ENCODE data around the gene GNLY.

GNLY gene
- 23.7 to 407 (median 30.1) reads per million in 3 donors for total RNA-seq

DNA sequence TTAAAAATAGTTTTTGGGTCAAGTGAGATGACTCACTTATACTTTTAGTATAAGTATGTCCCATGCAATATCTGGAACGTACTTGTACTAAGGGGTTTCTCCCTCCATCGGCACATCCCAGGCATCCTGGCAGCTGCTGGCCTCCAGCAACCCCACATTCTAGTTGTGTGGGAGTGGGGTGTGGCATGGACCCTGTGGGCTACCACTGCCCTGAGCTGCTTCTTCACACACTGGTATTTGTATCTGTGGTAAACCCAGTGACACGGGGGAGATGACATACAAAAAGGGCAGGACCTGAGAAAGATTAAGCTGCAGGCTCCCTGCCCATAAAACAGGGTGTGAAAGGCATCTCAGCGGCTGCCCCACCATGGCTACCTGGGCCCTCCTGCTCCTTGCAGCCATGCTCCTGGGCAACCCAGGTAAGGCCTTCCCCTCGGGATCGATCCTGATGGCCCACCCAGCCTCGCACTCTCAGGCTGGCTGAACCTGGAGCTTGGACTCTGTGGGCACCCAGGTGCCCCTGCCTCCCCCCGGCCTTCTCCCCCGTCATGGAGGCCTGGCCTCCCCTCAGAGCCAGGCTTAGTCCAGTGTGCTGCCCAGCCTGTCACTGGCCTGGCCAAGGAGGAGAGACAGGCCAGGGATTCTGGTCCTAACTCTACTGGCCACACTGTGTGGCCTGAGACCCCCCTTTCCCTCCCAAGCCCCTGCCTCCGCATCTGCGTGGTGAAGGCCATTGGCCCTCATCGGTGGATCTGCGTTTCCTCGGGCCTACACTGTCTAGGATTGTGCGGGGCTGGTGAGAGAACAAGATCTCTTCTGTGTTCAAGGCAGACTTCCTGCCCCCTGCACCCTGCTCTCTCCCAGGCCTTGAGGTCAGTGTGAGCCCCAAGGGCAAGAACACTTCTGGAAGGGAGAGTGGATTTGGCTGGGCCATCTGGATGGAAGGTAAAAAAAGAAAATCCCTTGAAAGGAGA, at the start of gene GNLY:
Gene GNLY, plus strand, starts transcription at position 307 of the 974 bp plus-strand sequence. Its CDS starts 61 bp downstream, at position 368.
- Histone ChIP-seq H3K9me3 (ENCODE audit: control insufficient read depth, low read length) (no peaks in the 10 kb centered on the region), H3K4me1 (ENCODE audit: control insufficient read depth, insufficient read depth, low read length, poor library complexity, severe bottlenecking) (no peaks in the 10 kb centered on the region), H3K27me3 (replicated peaks; ENCODE audit: control insufficient read depth, insufficient read depth, low read length, poor library complexity, severe bottlenecking) (no peaks in the 10 kb centered on the region), H3K4me3 (ENCODE audit: insufficient read depth, low read depth, low read length, poor library complexity, severe bottlenecking) (no peak within 1 kb of the TSS), H3K27ac (ENCODE audit: insufficient read depth, low read length, poor library complexity, severe bottlenecking) (no peak within 1 kb of the TSS), H3K36me3 (ENCODE audit: control insufficient read depth, insufficient read depth, low read length) (no peaks in the 10 kb centered on the region)
- no peak for DNase-seq

DNA sequence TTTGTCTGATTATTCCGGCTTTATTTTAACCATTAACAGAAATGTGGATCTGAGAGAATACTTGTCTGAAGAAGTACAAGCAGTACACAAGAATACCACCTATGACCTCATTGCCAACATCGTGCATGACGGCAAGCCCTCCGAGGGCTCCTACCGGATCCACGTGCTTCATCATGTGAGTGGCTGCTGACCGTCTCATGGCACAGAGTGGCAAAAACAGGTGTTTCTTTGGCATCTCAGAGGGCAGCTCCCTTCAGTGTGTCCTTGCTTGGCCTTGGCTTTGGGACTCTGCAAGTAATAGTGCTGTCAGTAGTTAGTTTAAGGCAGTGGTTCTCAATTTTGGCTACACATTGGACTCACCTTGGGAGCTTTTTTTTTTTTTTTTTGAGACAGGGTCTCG, 49.2 kb upstream of the GNLY start:
- H3K4me1 ChIP-seq (ENCODE audit: control insufficient read depth, insufficient read depth, low read length, poor library complexity, severe bottlenecking) = no peaks in the 10 kb centered on the region
- H3K36me3 ChIP-seq (ENCODE audit: control insufficient read depth, insufficient read depth, low read length) = peaks cover 89% of the 10 kb centered on the region
- H3K27ac ChIP-seq (ENCODE audit: insufficient read depth, low read length, poor library complexity, severe bottlenecking) = no peak overlapping the region
- H3K27me3 ChIP-seq (replicated peaks; ENCODE audit: control insufficient read depth, insufficient read depth, low read length, poor library complexity, severe bottlenecking) = no peaks in the 10 kb centered on the region
- no peak overlapping the region for H3K4me3 ChIP-seq (ENCODE audit: insufficient read depth, low read depth, low read length, poor library complexity, severe bottlenecking)
- H3K9me3 ChIP-seq (ENCODE audit: control insufficient read depth, low read length) = no peaks in the 10 kb centered on the region
- DNase-seq = no peak

DNA sequence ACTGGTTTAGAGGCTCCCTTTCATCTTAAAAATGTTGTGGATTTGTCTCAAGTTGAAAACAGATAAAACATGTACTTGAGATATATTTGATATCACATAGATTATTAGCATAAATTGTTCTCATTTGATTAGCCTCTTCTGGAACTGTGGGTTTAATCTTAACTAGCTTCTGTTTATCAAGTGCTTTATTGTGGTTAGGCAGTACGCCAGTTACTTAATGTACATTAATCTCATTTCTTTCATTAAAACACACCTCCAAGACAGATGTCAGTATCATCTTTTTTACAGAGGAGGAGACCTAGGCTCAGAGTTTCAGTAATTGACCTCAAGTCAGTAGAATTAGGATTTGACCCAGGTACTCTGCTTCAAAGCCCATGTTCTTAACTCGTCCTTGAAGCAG, 48.0 kb upstream of the GNLY start:
- Histone ChIP-seq H3K27ac (ENCODE audit: insufficient read depth, low read length, poor library complexity, severe bottlenecking) (no peak overlapping the region), H3K36me3 (ENCODE audit: control insufficient read depth, insufficient read depth, low read length) (peaks cover 79% of the 10 kb centered on the region), H3K9me3 (ENCODE audit: control insufficient read depth, low read length) (no peaks in the 10 kb centered on the region), H3K4me3 (ENCODE audit: insufficient read depth, low read depth, low read length, poor library complexity, severe bottlenecking) (no peak overlapping the region), H3K27me3 (replicated peaks; ENCODE audit: control insufficient read depth, insufficient read depth, low read length, poor library complexity, severe bottlenecking) (no peaks in the 10 kb centered on the region), H3K4me1 (ENCODE audit: control insufficient read depth, insufficient read depth, low read length, poor library complexity, severe bottlenecking) (no peaks in the 10 kb centered on the region)
- DNase-seq = no peak

DNA sequence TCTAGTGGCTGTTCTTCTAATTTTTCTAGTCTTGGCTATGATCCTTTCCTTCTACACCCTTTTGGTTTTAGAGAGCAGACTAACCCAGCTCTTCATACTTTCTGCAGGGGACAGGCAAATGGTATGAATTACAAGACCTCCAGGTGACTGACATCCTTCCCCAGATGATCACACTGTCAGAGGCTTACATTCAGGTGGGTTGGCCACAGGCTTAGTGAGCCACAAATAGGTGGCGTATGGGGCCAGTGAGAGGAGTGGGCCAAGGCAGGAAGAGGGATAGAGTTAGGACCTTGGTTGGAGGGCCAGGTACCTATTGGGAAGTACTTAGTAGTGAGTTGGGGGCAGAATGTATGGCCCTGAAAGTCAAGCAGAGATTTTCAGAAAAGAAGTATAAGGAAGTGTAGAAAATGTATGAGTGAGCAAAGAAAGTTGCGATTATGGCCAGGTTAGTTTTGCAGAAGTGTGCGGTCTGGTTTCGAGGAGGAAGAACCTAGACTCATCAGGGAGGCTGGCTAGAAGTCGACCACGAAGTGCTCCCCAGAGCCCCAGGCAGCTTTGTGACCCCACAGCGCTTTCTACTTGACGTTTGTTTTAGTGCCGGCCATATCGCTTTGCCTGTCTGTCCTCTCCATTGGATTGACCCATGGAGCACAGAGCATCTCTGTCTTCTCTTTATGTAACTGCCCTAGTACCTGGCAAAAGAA, 46.2 kb upstream of the GNLY start:
- DNase-seq = no peak
- peaks cover 62% of the 10 kb centered on the region for H3K36me3 ChIP-seq (ENCODE audit: control insufficient read depth, insufficient read depth, low read length)
- H3K27me3 ChIP-seq (replicated peaks; ENCODE audit: control insufficient read depth, insufficient read depth, low read length, poor library complexity, severe bottlenecking) = no peaks in the 10 kb centered on the region
- no peak overlapping the region for H3K4me3 ChIP-seq (ENCODE audit: insufficient read depth, low read depth, low read length, poor library complexity, severe bottlenecking)
- H3K4me1 ChIP-seq (ENCODE audit: control insufficient read depth, insufficient read depth, low read length, poor library complexity, severe bottlenecking) = no peaks in the 10 kb centered on the region
- no peaks in the 10 kb centered on the region for H3K9me3 ChIP-seq (ENCODE audit: control insufficient read depth, low read length)
- H3K27ac ChIP-seq (ENCODE audit: insufficient read depth, low read length, poor library complexity, severe bottlenecking) = no peak overlapping the region

DNA sequence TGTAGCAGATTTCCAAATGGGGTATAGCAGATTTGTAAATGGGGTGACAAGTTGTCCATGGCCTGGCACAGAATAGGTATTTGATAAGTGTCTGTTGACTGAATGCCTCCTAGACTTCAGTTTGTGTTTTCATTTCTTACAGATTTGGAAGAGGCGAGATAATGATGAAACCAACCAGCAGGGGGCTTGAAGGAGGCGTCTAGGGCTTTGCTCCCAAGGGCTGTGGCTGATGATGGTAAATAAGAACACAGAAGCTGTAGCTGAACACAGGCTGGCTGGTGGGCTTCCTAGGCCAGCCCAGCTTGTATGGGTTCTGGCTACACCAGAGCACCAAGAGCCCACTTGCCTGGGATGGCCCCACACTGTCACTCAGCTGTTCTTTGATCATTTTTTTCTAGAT, 45.5 kb upstream of the GNLY start:
- DNase-seq = no peak
- Histone ChIP-seq H3K9me3 (ENCODE audit: control insufficient read depth, low read length) (no peaks in the 10 kb centered on the region), H3K4me1 (ENCODE audit: control insufficient read depth, insufficient read depth, low read length, poor library complexity, severe bottlenecking) (no peaks in the 10 kb centered on the region), H3K36me3 (ENCODE audit: control insufficient read depth, insufficient read depth, low read length) (peaks cover 61% of the 10 kb centered on the region), H3K27ac (ENCODE audit: insufficient read depth, low read length, poor library complexity, severe bottlenecking) (no peak overlapping the region), H3K4me3 (ENCODE audit: insufficient read depth, low read depth, low read length, poor library complexity, severe bottlenecking) (no peak overlapping the region), H3K27me3 (replicated peaks; ENCODE audit: control insufficient read depth, insufficient read depth, low read length, poor library complexity, severe bottlenecking) (no peaks in the 10 kb centered on the region)

DNA sequence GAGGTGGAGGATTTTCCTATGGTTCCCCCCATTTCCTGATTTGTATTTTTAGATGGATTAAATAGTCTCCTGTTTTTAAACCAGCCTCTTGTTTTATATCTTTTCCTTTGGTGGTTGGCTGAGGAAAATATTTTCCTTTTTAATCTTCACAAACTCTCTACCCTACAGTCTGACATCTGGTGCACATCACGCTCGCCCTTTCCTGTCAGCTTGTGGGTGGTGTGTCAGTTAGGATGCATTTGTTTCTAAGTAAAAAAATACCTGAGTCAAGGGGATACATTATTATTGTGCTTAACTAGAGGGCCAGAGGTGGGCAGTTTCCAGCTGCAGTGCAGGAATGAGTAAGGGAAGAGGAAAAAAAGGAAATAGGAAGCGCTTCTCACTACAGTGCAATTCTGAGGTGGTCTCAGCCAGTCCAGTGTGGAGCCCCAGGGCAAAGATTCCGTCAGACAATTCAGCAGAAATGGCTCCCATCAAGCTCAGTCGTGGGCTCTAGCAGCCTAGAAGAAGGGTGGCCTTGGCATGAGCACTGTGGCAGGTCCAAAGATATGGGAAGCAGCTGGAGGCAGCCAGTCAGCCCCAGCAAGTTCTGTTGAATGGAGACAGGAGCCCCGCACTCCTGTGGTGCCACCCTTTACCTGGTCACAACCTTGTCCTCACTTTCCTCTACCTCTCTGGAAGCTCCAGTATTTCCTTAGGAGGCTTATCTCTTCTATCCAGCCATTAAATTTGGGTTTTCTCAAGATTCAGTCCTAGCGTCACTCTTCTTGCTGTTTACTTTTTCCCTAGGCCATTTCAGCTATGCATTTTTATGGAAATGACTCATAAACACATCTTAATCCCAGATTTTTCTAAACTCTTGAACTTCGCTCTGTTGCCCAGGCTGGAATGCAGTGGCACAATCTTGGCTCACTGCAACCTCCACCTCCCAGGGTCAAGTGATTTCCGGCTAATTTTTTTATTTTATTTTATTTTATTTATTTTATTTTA, 44.7 kb upstream of the GNLY start:
- Histone ChIP-seq H3K36me3 (ENCODE audit: control insufficient read depth, insufficient read depth, low read length) (peaks cover 53% of the 10 kb centered on the region), H3K27me3 (replicated peaks; ENCODE audit: control insufficient read depth, insufficient read depth, low read length, poor library complexity, severe bottlenecking) (no peaks in the 10 kb centered on the region), H3K4me1 (ENCODE audit: control insufficient read depth, insufficient read depth, low read length, poor library complexity, severe bottlenecking) (no peaks in the 10 kb centered on the region), H3K27ac (ENCODE audit: insufficient read depth, low read length, poor library complexity, severe bottlenecking) (no peak overlapping the region), H3K9me3 (ENCODE audit: control insufficient read depth, low read length) (no peaks in the 10 kb centered on the region), H3K4me3 (ENCODE audit: insufficient read depth, low read depth, low read length, poor library complexity, severe bottlenecking) (no peak overlapping the region)
- DNase-seq = no peak

DNA sequence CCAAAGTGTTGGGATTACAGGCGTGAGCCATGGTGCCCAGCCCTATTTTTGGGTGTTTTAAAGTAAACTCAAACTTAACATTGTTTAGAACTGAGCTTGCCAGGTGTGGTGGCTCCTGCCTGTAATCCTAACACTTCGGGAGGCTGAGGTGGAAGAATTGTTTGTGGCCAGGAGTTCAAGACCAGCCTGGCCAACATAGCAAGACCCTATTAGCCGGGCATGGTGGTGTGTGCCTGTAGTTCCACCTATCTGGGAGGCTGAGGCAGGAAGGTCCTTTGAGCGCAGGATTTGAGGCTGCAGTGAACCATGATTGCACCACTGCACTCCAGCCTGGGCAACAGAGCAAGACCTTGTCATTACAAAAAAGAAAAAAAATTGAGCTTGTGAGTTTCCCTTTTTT, 43.7 kb upstream of the GNLY start:
- no peaks in the 10 kb centered on the region for H3K4me1 ChIP-seq (ENCODE audit: control insufficient read depth, insufficient read depth, low read length, poor library complexity, severe bottlenecking)
- H3K27ac ChIP-seq (ENCODE audit: insufficient read depth, low read length, poor library complexity, severe bottlenecking) = no peak overlapping the region
- H3K4me3 ChIP-seq (ENCODE audit: insufficient read depth, low read depth, low read length, poor library complexity, severe bottlenecking) = no peak overlapping the region
- DNase-seq = no peak
- no peaks in the 10 kb centered on the region for H3K27me3 ChIP-seq (replicated peaks; ENCODE audit: control insufficient read depth, insufficient read depth, low read length, poor library complexity, severe bottlenecking)
- peaks cover 43% of the 10 kb centered on the region for H3K36me3 ChIP-seq (ENCODE audit: control insufficient read depth, insufficient read depth, low read length)
- H3K9me3 ChIP-seq (ENCODE audit: control insufficient read depth, low read length) = no peaks in the 10 kb centered on the region

DNA sequence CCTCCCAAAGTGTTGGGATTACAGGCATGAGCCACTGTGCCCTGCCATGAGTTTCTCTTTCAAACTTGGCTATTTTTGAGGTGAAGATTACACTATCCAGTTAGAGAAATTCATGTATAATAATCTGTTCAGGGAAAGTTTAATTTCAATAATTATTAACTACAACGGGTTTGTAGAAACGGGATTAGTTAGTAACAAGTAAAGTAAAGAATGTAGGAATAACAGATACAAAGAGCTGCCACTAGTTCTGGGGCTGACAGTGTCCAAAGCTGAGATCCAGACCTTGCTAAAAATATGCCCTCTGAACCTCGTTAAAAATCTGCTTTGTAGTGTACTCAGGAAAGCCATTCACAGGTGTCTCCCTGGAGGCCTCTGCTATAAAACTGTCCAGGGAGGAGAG, 43.1 kb upstream of the GNLY start:
- peaks cover 37% of the 10 kb centered on the region for H3K36me3 ChIP-seq (ENCODE audit: control insufficient read depth, insufficient read depth, low read length)
- DNase-seq = no peak
- no peaks in the 10 kb centered on the region for H3K4me1 ChIP-seq (ENCODE audit: control insufficient read depth, insufficient read depth, low read length, poor library complexity, severe bottlenecking)
- no peaks in the 10 kb centered on the region for H3K9me3 ChIP-seq (ENCODE audit: control insufficient read depth, low read length)
- no peak overlapping the region for H3K27ac ChIP-seq (ENCODE audit: insufficient read depth, low read length, poor library complexity, severe bottlenecking)
- no peaks in the 10 kb centered on the region for H3K27me3 ChIP-seq (replicated peaks; ENCODE audit: control insufficient read depth, insufficient read depth, low read length, poor library complexity, severe bottlenecking)
- H3K4me3 ChIP-seq (ENCODE audit: insufficient read depth, low read depth, low read length, poor library complexity, severe bottlenecking) = no peak overlapping the region

DNA sequence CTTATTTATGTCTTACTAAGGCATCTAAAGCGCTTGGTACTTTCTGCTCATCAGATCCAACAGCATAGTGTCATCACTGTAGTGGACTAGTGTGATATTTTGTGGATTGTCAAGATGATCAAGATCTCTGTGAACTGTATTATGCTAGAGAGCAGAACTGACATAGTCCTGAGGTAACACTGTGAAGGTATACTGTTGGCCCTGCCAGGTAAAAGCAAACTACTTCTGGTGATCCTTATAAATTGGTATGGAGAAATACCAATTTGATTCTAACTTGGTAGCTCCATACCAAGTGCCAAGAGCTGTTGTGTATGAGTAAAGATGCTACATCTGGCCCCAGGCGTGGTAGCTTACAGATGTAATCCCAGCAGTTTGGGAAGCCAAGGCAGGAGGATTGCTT, 42.1 kb upstream of the GNLY start:
- H3K4me1 ChIP-seq (ENCODE audit: control insufficient read depth, insufficient read depth, low read length, poor library complexity, severe bottlenecking) = no peaks in the 10 kb centered on the region
- no peak overlapping the region for H3K27ac ChIP-seq (ENCODE audit: insufficient read depth, low read length, poor library complexity, severe bottlenecking)
- peaks cover 28% of the 10 kb centered on the region for H3K36me3 ChIP-seq (ENCODE audit: control insufficient read depth, insufficient read depth, low read length)
- H3K27me3 ChIP-seq (replicated peaks; ENCODE audit: control insufficient read depth, insufficient read depth, low read length, poor library complexity, severe bottlenecking) = no peaks in the 10 kb centered on the region
- H3K4me3 ChIP-seq (ENCODE audit: insufficient read depth, low read depth, low read length, poor library complexity, severe bottlenecking) = no peak overlapping the region
- no peaks in the 10 kb centered on the region for H3K9me3 ChIP-seq (ENCODE audit: control insufficient read depth, low read length)
- DNase-seq = no peak
